H1 (cell line): ENCODE measurements around the gene S100A10.

Experiments
- ASH2L ChIP-seq: fragments of 200-600, 300-600 bp; sonication (generic); IDR thresholded peaks from one replicate; pipeline ENCODE4 v1.7.1; 2017; ENCODE audit warnings: low read length
- BRCA1 ChIP-seq: IDR thresholded peaks from 2 replicates; pipeline ENCODE4 v1.6.1; 2012; ENCODE audit warnings: low read depth, low read length, improper control_type of control experiment
- CBX8 ChIP-seq: fragments of 300-800, 300-1000 bp; sonication (generic); IDR thresholded peaks from 2 replicates; pipeline ENCODE4 v1.7.1; 2016; ENCODE audit warnings: low read depth, low read length, borderline replicate concordance
- CREB1 ChIP-seq: IDR thresholded peaks from 2 replicates; pipeline ENCODE4 v1.6.1; 2012; ENCODE audit warnings: inconsistent platforms
- CTCF ChIP-seq, 3 experiments: IDR thresholded peaks; 1 replicate in 2 of 3; 2 replicates in 1 of 3; pipeline versions ENCODE4 v1.5.1 to v1.6.1; 2011; ENCODE audit warnings: low read length in 3 of 3, mild to moderate bottlenecking in 3 of 3, inconsistent platforms in 2 of 3, low read depth in 1 of 3, moderate library complexity in 1 of 3; ENCODE audit not compliant: insufficient read depth in 1 of 3; ENCODE audit errors: control extremely low read depth in 1 of 3
- EP300 ChIP-seq, 2 experiments: IDR thresholded peaks; 1 replicate in 1 of 2; 2 replicates in 1 of 2; pipeline ENCODE4 v1.6.1; 2011 to 2012; ENCODE audit warnings: low read depth in 2 of 2, low read length in 2 of 2, mild to moderate bottlenecking in 2 of 2, borderline replicate concordance in 1 of 2, inconsistent platforms in 1 of 2, moderate library complexity in 1 of 2
- EZH2 ChIP-seq: fragments of 200-600 bp; sonication (generic); IDR thresholded peaks from 2 replicates; pipeline ENCODE4 v1.7.1; 2012; ENCODE audit warnings: low read depth, mild to moderate bottlenecking, moderate library complexity, low read length, inconsistent platforms; ENCODE audit not compliant: severe bottlenecking
- FOSL1 ChIP-seq: IDR thresholded peaks from 2 replicates; pipeline ENCODE4 v1.6.1; 2011; ENCODE audit warnings: mild to moderate bottlenecking, low read depth, low read length, moderate library complexity; ENCODE audit not compliant: insufficient read depth
- MAFK ChIP-seq: IDR thresholded peaks from 2 replicates; pipeline ENCODE4 v1.6.1; 2012; ENCODE audit warnings: low read depth, mild to moderate bottlenecking, improper control_type of control experiment, low read length
- POLR2A ChIP-seq, 2 experiments: IDR thresholded peaks; 1 replicate in 1 of 2; 2 replicates in 1 of 2; pipeline ENCODE4 v1.6.1; 2011; ENCODE audit warnings: low read depth in 2 of 2, low read length in 2 of 2, mild to moderate bottlenecking in 2 of 2; ENCODE audit errors: control extremely low read depth in 1 of 2
- RAD21 ChIP-seq, 2 experiments: IDR thresholded peaks in 1 of 2; conservative IDR thresholded peaks in 1 of 2; 2 replicates each; pipeline ENCODE4 v1.6.1; 2011; ENCODE audit warnings: low read depth in 2 of 2, low read length in 2 of 2, improper control_type of control experiment in 1 of 2, inconsistent platforms in 1 of 2, mild to moderate bottlenecking in 1 of 2, moderate library complexity in 1 of 2
- RFX5 ChIP-seq: IDR thresholded peaks from 2 replicates; pipeline ENCODE4 v1.6.1; 2011; ENCODE audit warnings: low read depth, low read length, improper control_type of control experiment, borderline replicate concordance
- SP1 ChIP-seq: IDR thresholded peaks from 2 replicates; pipeline ENCODE4 v1.6.1; 2011; ENCODE audit warnings: low read depth, low read length
- YY1 ChIP-seq: IDR thresholded peaks from 2 replicates; pipeline ENCODE4 v1.6.1; 2011; ENCODE audit warnings: low read depth, mild to moderate bottlenecking, low read length

- TF ChIP-seq SP1, result no peak
- TF ChIP-seq YY1, result no peak
- TF ChIP-seq ASH2L, result no peak
- no peak for TF ChIP-seq POLR2A (IDR thresholded peaks at IDR 0.05; ENCODE audit: control extremely low read depth in 1 of 2, low read depth in 2 of 2, low read length in 2 of 2)
- TF ChIP-seq RAD21 (IDR thresholded peaks at IDR 0.05 in 1 of 2, conservative IDR thresholded peaks at IDR 0.05 in 1 of 2; ENCODE audit: low read depth in 2 of 2, low read length in 2 of 2), result peak; percentile 57 to 62
- peak; percentile 82 to 92 (median 89) for TF ChIP-seq CTCF (IDR thresholded peaks at IDR 0.05; ENCODE audit: control extremely low read depth in 1 of 3, insufficient read depth in 1 of 3, low read depth in 1 of 3, low read length in 3 of 3)
- no peak for TF ChIP-seq EP300 (IDR thresholded peaks at IDR 0.05; ENCODE audit: borderline replicate concordance in 1 of 2, low read depth in 2 of 2, low read length in 2 of 2)
- TF ChIP-seq BRCA1, result no peak
- TF ChIP-seq MAFK, result no peak
- no peak for TF ChIP-seq CBX8
- no peak for TF ChIP-seq EZH2
- TF ChIP-seq FOSL1, result no peak
- TF ChIP-seq CREB1, result no peak
- TF ChIP-seq RFX5, result no peak
These were observed 20.1 kb upstream of the S100A10 start for GRCh38 chr1:152013664-152014237.
